ENCODE measurements around the gene RPS14.

Gene RPS14

DNA sequence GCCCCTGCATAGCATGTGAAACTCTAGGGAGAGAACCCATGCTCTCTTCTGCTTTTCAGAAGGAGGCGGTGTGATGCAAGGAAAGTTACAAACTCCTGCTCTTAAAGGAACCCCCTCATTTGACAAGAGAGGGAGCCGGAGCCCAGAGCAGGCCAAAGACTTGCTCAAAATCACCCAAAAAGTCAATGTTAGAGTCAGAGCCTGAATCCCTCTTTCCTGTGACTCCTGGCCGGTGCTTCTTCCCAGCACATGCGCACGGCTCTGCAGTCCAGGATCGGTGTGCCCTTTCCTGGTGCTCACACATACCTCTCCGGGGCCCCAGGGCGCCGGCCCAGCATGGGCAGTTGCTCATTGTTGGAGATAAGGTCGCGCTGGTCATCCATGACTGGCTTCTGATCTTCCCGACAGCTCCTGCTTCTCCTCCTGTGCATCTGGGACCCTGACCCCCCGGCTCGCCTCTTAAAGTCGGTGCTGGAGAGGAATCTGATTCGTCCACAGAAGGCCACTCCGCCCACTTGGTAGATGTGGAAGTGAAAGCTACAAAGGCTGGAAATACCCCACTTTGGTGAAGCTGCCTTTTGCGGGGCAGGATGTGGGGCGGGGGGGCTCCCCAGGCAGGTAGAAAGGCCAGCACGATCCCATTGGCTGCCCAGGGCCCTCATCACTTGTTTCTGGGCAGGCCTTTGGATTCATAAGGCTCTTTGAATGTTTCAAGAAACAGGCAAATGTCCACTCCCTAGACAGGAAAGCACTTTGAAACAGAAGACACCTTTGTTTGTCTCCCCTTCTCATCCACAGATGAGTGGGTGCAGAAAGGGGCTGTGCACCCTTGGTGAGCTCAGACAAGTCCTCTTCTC lies 37.0 kb downstream of the RPS14 start, which contains the start of gene CD74:
CD74 (minus strand) TSS at position 592 of the 857 bp plus-strand sequence; CDS start at position 431, 161 bp downstream.
- DNase-seq: peak; percentile 90 to 93

DNA sequence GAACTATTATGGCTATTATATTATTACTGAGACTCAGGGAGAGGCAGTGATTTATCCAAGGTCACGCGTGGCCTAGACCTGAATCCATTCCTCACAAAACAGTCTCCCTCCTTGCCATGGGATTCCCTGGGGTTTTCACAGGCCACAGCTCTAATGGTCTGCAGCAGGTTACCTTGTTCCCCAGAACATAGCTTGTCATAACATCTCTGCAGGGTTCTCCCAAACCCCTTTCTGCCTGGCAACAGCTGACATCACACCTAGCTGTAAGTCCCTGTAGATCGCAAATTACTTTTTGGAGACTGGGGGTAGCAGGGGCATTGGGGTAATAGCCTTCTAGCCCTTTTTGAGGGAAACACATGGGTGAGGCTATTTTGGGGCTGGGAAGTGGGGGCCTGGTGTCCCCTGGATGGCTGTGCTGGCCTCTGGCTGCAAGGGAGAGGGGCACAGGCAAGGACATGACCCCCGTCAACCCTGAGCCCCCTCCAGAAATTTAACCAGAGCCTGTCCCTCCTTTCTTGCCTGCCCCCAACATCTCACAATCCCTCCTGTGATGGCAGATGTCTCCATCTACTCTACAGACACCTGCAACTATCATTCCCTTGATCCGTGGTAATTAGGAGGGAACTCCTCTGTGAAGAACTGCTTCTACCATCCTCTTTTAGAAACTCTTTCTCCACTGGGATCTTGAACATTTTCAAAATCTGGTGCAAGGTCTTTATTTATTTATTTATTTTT lies 38.1 kb downstream of the RPS14 start:
- peak; percentile 64 to 73 for DNase-seq

DNA sequence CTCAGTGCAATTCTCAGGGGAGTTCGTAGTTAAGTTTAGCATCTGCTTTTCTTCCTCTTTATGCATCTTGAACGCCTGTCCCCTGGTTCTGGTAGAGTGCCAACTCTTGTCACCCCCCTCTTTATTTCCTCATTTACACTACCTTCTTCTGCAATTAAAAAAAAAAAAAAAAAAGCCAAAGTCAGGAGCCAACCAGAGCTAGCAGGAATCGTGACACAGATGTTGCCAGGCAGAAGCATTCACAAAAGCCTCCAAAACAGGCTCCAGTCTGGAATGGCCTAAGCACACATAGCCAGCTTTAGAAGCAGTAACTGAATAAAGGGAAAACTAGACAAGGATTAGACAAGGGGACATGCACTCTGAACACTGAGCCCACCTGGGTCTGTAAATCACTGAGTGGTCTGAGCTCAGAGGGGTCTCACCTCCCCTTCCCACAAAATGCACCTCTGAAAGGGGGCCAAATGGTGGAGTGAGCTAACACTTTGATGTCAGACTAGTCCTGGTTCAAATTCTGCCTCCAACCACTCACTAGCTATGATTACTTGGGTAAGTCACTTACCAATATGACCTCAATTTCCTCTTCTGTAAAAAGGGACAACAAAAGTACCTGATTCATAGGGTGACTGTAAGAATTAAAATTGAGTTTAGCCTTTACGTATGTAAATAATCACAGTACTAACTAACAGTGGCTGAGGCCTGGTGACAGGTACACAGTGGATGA lies 38.9 kb downstream of the RPS14 start:
- no peak for DNase-seq

DNA sequence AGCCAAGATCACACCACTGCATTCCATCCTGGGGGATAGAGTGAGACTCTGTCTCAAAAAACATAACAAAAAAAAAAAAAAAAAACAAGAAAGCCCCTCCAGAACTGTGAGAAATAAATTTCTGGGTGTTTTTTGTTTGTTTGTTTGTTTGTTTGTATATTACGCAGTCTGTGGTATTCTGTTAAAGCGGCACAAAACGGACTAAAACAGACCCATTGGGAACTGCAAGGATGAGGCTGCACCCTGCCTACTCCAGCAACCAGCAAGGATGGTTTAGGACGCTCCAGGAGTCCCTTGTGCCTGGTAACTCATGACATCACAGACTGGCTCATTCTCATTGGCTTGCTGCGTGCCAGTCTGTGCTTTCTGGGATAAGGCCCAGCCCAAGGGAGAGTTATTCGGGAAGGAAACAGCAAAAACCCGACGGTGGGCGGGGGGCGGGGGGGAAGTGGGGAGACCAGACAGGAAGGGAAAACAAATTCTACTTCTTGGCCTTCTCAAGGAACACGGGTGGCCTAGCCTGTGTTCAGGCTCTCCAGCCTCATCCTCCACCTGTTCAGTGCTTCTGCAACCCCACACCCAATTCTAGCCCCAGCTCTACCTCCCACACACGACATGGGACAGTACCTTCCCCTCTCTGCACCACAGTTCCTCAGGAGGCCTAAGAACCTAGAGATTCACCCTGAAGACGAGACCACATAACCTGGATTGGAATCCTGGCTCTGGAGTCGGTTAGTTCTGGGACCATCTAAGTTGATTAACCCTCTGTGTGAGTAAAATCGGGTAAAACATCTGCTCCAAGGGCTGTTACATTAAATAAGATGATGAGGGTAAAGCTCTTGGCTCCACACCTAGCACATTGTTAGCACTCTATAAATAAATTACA lies 39.7 kb downstream of the RPS14 start:
- DNase-seq: peak; percentile 60 to 64

DNA sequence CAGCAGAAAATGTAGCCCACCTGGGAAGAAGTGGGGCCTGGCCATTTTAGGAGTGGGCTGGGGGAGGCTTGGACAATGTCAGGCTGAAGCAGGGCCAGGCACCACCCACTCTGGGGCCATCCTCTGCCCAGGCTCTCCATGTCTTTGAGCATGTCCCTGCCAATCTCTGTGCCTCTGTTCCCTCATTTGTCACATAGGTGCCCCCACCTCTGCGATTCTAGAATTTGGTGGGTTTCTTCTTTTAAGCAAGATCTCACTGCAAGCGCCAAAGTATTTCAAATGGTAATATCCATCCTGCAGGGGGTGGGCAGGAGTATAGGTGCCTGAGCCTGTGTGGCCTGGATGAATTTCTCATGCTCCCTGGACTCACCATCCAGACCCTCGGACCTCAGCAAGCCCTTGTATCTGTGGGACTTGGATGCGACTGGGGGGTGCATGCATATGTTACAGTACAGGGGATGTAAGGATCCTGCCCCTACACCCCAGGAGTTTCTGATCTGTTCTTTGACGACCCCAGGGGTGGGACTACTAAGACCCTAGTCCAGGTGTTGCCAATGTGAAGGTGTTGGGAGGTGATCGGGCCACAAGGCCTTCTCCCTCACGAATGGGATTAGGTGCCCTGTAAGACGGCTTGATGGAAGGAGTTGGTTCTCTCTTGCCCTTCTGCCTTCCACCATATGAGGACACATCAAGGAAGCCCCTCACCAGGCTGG lies 41.2 kb downstream of the RPS14 start:
- DNase-seq: no peak

DNA sequence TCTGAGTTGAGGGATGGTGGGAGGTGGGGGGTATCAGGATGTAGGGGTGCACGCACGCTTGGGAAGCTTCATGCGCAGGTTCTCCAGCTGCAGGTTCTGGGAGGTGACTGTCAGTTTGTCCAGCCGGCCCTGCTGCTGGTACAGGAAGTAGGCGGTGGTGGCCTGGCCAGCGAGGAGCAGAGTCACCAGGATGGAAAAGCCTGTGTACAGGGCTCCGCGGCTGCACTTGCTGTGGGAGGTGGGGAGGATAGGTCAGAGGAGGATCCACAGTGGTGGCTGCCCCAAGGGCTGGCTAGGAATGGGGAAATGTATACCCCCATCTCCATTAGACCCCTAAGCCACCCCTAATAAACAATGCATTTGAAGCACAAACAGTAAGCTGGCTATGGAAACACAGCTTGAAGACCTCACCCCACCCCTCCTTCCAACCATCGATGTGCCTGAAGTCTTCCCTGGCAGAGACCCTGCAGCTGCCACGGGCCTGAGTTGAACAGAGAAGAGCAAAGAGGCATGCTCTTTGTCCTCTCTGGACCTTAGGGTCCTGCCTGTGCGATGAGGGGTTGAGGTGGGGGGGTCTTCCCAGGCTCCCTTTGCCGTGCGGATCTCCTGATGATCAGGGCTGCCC lies 42.3 kb downstream of the RPS14 start:
- no peak for DNase-seq

DNA sequence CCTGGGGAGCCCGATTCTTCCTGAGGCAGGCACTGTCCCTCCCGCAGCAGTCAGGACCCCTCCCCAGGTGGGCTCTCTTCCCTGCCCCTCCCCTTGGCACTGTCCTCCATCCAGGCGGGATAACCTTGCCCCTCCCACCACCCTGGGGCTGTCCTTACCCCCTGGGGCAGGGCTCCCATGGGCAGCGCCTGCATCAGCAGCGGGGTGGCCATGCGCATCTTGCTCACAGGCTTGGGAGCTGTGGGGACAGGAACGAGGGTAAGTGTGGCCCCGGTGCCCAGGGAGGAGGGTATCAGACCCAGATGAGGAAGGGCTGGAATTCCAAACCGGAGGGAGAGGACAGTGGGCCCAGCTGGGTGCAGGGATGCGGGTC lies 42.8 kb downstream of the RPS14 start:
- DNase-seq: no peak

DNA sequence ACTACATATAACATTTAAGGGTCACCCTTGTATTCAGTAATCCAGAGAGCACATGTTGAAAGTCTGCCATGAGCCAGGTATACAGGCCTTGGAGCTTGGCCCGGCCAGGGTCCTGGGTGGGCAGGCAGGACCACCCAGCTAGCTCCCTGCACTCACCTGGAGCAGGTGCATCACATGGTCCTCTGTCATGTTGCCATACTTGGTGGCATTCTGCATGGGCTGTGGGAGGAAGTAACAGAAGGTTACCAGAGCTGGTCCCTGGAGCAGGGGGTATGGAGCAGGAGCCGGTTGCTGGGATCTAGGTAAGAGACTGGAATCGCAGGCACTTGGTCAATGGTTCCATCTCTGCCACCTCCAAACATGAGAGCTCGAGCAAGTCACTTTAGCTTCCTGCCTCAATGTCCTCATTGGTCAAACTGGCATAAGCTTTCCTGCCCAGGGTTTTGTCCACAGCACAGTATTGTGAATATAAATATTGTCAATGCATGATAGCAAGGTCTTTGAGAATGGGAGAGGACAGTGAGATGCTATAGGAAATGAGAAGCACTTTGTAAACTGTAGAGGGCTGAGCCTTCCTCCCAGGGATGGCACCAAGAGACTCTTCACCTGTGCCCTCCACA lies 43.3 kb downstream of the RPS14 start:
- no peak for DNase-seq

DNA sequence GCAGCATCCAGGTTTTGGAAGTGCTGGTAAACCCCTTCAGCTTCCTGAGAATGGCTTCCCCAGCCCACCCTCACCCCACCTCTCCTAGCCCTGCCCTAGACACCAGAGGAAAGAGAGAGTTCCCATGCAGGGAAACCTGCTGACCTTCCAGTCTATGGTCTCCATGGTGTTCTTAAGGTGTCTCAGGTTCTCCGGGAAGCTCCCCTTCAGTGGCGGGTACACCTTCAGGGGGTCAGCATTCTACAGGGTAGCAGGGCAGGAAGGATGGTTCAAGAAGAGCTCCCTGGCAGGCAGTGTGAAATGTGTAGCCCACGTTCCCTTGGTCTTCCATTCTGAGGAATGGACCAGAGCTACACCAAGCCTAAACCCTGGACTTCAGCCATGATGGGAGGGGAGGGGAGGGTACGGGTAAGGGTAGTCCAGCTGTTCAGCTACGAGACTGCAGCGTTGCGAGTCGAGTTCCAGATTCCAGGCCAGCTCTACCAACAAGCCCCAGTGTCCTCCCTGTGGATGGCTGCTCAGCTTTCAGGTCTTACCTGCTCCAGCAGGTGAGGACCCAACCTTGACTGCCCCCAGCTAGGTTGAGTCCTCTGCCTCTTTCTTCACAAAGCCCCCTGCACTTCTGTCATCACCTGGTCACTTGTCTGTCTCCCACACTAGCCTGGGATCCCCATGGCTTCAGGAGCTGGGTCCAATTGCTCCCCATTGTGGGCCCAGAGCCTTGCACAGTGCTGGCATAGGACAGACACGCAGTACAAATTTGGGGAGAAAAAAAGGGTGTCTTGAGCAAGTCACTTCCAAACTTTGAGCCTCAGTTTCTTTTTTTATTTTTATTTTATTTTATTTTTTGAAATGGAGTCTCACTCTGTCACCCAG lies 44.4 kb downstream of the RPS14 start:
- DNase-seq: no peak

DNA sequence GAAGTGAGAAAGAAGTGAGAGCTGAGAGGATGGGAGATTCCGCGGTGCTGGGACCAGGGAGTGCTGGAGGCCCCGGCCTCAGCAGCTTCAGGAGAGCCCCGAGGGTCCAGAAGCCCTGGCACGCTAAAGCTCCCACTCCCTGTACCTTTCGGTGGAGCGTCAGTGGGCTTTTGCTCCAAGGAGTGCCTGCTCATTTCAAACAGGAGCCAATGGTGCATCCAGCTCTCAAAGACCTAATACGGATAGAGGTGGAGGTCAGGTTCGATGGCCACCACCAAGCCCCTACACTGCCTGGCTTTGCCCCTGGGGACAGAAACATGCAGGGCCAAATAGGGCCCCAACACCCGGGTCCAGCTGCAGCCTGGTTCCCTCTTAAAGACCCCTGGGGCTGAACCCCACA lies 45.0 kb downstream of the RPS14 start:
- DNase-seq: no peak

DNA sequence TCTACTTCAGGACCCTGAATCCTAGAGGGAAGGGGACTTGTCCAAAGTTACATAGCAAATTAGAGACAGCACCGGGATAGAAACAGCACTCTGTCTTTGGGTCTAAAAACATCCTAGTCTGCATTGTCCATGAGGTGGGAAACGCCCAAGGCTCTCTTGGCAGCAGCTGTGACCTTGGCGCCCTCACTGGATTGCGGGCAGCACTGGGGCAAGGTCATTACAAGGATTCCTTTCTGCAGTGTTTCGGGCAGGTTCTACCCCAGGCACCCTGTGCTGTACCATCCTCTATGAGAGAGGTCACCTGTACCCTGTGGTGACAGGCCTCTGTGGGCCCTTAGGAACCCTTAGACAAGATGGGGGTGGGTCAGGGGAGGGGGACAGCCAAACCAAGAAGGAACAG lies 45.4 kb downstream of the RPS14 start:
- DNase-seq: no peak

DNA sequence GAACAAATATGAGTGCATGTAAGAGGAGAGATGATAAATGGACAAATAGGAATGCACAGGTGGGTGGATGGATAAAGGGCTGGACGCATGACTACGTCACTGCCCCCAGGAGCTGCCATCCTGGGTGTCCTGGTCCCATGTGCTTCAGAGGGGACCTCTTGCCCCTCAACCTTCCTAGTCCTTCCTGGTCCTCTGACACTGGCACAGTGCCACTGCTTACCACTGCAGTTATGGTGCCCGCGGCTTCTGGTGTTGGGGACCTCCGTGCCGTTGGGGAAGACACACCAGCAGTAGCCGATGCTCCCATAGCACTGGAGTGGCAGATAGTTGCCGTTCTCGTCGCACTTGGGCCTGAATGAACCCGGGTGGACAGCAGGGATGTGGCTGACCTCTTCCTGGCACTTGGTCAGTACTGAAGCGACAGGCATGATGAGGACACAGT lies 46.6 kb downstream of the RPS14 start:
- no peak for DNase-seq

DNA sequence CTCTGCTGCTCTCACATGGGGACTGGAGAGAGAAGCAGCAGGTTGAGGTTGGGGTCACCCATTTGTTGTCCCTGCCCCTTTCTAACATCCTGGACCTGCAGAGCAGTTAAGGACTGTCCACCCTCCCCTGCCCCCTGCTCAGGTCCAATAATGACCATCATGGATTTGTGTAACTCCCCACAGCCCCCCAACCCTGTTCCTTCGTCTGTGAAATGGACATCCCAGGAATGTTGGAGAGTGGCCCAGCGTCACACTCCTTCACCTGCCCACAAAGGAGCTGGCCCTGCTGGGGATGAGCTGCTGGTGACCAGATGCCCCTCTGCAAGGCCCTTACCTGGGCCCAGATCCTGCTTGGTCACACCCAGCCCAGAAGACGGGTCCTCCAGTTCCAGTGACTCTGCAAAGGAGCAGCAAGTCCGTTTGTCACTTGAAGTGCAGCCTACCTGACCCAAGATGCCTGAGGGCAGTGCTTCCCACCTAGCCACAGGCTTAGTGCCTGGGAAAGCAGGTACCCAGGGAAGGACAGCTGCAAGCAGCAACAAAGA lies 47.2 kb downstream of the RPS14 start:
- no peak for DNase-seq

DNA sequence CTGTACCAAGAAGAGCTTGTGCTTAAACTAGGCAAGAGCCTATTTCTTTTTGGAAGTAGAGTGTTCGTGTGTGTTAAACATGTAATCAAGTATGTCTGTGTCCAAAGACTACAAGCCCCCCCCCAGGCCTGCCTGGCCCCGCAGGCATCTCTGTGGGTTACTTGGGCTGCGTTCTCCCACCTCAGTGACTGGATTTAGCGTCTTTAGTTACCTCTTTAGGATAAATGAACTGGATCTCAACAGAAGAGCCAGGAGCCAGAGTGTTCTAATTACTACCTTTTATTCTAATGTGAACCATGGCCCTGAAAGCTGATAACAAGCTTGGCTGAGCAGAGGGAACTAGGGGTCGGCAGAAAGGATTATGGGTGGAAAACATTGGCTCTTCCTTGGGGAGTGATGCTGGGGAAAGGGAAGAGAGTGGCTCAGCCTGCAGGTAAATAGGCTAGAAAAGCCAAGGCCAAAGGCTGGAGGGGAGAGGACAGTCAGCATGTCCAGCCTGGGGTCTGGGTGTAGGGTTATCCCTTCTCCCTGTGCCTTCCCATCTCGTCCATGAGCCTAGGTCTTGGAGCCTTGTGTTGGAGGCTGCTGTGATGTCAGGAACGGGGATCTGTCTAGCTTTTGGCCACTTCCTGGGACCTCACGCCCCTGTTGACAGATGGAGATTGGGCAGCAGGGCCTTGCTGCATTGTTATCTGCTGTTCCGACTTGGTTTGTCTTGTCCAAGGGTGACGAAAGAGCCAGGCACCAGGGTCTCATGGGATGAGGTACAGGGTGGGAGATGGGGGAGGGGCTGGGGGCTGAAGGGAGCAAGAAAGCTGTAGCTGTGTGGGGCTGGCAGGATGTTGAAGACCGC lies 47.9 kb downstream of the RPS14 start:
- DNase-seq: no peak

DNA sequence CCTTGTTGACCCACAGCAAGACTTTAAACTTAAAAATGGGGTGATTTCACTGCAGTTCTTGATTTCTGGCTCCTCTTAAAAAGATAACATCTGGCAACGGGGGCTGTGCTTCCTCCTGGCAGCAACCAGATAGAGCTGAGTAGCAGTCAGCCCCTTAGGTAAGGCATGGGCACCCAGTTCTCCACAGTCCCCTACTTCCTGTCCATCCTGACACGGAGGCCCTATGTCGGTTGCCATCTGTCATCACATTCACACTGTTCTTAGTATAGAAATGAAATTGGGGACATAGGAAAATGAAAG lies 48.5 kb downstream of the RPS14 start:
- DNase-seq: no peak

DNA sequence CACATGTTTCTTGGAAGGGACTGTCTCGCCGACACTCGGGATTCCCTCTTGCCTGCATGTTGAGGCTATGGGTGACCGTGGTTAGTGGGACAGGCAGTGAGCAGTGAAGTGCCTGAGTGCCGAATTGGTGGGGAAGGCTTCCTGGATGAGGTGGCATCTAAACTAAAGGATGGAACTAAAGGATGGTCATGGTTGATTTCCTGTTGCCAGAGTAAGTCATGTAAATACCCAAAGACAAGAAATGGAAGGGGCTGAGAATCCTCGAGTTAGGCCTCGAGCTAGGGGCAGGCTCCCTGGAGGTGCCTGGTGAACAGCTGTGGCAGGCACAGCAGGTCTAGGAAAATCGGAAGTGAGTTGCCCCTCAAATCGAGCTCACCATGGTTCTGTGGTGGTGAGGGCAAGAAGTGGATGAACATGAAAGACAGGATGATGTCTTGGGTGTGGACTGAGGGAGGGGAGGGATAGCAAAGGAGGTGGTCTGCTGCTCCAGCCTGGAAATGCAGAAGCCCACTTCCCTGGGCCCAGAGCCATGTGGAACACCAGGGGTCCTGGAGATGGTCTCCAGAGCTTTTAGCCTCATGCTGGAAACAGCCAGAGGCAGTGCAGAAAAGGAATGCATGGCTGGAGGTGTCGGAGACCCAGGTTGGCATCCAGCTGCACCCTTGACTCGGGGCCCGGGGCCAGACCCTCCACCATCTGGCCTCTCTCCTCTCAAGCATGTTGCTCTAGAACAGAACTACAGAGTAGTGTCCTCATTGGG lies 49.0 kb downstream of the RPS14 start:
- DNase-seq: no peak

DNA sequence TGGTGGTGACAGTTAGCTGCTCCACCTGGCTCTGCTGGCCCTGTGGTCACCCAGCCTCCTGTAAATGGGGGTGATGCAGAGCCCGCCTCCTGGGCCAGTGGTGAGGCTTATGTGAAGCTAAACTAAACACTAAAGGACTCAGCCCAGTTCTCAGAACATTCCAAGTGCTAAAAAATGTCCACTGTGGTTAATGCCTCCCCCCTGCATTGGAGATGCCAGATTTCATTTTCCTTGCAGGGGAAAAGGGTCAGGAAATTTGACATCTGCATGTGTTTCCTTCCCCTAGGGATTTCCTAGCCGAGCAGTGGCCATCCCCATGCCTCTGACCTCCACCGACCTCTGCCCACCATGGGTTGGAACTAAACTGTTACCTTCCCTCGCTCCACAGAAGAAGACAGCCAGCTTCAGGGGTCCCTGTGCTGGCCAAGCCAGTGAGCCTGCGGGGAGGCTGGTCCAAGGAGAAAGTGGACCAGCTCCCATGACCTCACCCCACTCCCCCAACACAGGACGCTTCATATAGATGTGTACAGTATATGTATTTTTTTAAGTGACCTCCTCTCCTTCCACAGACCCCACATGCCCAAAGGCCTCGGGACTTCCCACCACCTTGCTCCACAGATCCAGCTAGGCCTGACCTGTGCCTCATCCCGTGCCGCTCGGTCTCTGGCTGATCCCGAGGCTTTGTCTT lies 49.9 kb downstream of the RPS14 start:
- no peak for DNase-seq
